SHP77 (cell line): ENCODE results near the gene RNF17.
"Not testable (repeated sequence)": the region's sequence is repeated elsewhere in the genome, so short reads cannot be mapped to it uniquely, and the experiment has no call there.

ENCODE experiments used
- DNase-seq, 2 experiments: peaks; one replicate each; lab custom pipeline; 2025; lab: John Stamatoyannopoulos, UW

Gene RNF17, protein sequence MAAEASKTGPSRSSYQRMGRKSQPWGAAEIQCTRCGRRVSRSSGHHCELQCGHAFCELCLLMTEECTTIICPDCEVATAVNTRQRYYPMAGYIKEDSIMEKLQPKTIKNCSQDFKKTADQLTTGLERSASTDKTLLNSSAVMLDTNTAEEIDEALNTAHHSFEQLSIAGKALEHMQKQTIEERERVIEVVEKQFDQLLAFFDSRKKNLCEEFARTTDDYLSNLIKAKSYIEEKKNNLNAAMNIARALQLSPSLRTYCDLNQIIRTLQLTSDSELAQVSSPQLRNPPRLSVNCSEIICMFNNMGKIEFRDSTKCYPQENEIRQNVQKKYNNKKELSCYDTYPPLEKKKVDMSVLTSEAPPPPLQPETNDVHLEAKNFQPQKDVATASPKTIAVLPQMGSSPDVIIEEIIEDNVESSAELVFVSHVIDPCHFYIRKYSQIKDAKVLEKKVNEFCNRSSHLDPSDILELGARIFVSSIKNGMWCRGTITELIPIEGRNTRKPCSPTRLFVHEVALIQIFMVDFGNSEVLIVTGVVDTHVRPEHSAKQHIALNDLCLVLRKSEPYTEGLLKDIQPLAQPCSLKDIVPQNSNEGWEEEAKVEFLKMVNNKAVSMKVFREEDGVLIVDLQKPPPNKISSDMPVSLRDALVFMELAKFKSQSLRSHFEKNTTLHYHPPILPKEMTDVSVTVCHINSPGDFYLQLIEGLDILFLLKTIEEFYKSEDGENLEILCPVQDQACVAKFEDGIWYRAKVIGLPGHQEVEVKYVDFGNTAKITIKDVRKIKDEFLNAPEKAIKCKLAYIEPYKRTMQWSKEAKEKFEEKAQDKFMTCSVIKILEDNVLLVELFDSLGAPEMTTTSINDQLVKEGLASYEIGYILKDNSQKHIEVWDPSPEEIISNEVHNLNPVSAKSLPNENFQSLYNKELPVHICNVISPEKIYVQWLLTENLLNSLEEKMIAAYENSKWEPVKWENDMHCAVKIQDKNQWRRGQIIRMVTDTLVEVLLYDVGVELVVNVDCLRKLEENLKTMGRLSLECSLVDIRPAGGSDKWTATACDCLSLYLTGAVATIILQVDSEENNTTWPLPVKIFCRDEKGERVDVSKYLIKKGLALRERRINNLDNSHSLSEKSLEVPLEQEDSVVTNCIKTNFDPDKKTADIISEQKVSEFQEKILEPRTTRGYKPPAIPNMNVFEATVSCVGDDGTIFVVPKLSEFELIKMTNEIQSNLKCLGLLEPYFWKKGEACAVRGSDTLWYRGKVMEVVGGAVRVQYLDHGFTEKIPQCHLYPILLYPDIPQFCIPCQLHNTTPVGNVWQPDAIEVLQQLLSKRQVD (N-terminal part only)

GRCh38 chr13:24763596-24764275 lies at the start of gene RNF17:
Gene RNF17 (plus strand): TSS chr13:24764169. CDS start chr13:24764204, 35 bp downstream.
- no peak for DNase-seq

DNA sequence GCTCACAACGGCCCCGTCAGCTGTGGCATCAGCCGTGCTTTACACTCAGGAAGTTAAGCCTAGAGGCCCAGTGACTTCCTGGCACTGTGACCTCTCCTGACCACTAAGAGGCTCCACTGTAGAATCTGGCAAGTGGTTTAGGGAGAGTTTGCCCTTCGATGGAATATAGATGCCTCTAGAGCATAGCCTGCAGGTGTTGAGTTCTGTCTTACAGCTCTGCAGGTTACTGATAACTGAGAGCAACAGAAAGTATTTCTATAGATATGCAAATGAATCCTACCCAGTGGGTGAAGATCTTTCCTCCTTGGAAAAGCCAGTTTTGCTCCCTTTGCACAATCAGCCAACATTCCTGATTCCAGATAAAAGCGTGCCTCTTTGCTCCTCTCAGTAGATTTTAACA lies 48.0 kb upstream of the RNF17 start:
- no peak for DNase-seq

DNA sequence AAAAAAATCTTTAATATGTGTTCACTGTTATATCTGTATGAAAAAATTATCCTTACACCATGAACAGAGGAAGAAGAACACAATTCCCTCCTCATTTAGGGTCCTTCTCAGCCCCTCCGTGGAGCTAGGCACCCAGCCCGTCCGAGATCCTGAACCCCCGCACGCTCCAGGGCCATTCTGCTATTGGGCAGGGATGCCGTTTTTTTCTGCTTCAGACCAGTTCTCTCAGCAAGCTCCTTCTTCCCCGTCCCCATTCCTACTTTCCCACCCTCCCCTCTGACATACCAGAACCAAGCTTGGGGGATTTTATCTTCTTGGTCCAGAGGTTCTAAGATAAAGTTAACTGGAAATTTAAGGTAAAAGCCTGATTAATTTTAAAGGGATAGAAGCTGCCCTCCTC lies 47.5 kb upstream of the RNF17 start:
- DNase-seq = no peak

- no peak for DNase-seq
Measured at GRCh38 chr13:24717217-24717616, 46.8 kb upstream of the RNF17 start.

DNA sequence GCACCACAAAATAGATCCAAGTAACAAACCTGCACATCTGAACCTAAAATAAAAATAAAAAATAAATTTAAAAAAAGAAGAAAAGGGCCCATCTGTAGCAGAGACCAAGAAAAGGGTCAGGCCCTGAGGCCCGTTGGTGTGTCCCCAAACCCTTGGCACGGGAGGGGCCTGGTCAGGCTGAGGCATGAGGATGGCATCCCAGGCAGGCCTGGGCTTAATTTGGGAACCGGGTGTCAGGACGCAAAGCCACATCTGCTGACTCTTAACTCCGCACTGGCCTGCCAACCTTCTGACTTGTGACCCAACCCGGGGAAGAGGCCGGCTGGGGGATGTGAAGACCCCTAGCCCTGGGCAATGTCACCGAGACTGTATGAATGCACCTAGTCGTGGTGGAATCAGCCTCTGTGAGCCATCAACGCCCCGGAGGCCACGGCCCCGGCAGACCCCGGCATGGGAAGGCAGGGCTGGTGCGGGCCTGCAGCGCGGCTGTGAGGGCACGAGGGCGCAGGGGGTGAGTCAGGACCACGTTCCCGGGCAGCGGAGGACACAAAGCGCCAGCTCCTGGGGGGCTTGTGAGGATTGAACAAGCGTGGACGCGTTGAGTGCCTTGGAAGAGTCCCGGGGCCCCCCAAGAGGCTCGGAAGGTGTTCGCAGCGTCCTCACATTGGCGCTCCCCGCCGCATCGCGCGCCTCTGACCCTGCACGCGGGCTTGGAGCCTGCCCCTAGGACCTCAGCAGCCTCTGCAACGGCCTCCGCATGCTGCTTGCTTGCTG lies 45.6 kb upstream of the RNF17 start:
- DNase-seq = no peak

DNA sequence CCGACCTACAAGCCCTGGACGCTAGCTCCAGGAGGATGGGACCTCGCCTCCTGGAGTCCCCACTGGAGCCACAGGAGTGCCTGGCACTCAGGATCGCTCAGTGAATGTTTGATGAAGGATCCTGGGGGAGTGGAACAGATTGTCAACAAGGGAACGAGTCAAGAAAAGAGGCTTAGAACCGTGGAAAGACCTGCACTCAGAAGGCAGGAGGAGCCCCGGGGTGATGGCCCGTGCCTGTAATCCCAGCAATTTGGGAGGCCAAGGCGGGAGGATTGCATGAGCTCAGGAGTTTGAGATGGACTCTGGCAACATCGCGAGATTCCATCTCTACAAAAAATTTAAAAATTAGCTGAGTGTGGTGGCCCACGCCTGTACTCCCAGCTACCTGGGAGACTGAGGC lies 44.8 kb upstream of the RNF17 start:
- DNase-seq = no peak

GRCh38 chr13:24723206-24723605 lies 40.8 kb upstream of the RNF17 start:
- no peak for DNase-seq

DNA sequence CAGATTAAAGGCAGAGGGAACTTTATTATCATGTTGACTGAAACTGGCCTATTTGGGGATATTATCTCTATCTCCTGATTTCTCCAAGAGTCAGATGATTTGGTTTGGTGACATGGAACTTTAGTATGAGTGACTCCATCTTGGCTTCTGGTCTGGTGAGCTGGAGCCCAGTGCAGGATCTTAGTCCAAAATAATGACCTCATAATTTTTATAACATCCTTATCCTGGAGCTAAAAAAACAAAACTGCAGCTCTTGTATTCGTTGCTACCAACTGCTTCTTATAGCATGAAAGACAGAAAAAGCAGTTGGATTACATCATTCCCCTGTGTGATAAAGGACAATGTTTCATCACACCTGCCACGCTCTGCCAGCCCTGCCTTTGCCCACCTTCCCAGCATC lies 39.3 kb upstream of the RNF17 start:
- DNase-seq = no peak

DNA sequence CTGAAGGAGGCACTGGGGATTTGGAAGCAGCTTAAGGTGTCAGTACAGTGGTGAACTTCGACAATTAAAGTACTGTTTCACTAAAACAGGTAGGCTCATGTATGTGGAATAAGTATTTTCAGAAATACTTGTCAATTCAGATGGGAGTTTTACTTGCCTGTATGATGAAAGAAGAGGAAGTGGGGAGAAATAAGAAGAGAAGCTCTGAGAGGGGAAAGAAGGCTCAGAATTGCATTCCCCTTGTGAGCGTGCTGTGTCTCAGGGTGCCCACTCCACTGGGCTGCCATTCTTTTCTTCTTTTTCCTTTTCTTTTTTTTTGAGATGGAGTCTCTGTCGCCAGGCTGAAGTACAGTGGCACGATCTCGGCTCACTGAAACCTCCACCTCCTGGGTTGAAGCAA lies 38.6 kb upstream of the RNF17 start:
- no peak for DNase-seq

DNA sequence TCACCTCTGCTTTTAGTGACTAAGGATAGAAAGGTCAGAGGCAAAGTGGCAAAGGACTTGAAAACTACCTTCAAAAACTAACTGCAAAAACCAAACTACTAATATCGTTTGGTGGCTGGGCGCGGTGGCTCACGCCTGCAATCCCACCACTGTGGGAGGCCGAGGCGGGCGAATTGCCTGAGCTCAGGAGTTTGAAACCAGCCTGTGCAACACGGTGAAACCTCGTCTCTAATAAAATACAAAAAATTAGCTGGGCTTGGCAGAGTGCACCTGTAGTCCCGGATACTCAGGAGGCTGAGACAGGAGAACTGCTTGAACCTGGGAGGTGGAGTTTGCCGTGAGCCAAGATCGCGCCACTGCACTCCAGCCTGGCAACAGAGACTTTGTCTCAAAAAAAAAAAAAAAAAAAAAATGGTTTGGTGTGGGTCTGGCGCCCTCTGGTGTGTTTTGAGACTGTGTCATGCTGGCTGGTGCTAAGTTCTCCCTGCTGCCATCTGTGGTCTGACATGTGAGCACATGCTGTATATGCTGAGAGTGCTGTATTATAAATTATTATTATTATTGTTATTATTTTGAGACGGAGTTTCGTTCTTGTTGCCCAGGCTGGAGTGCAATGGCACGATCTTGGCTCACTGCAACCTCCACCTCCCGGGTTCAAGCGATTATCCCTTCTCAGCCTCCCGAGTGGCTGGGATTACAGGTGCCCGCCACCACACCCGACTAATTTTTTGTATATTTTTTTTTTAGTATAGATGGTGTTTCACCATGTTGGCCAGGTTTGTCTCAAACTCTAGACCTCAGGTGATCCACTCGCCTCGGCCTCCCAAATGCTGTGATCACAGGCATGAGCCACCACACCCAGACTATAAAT lies 36.0 kb upstream of the RNF17 start:
- peak; percentile 38 to 65 for DNase-seq

- not testable (repeated sequence) for DNase-seq
Measured at GRCh38 chr13:24730873-24731567, 32.9 kb upstream of the RNF17 start.

GRCh38 chr13:24734950-24735349 lies 29.0 kb upstream of the RNF17 start:
- no peak for DNase-seq

- DNase-seq = no peak
Measured at GRCh38 chr13:24737042-24737441, 26.9 kb upstream of the RNF17 start.

DNA sequence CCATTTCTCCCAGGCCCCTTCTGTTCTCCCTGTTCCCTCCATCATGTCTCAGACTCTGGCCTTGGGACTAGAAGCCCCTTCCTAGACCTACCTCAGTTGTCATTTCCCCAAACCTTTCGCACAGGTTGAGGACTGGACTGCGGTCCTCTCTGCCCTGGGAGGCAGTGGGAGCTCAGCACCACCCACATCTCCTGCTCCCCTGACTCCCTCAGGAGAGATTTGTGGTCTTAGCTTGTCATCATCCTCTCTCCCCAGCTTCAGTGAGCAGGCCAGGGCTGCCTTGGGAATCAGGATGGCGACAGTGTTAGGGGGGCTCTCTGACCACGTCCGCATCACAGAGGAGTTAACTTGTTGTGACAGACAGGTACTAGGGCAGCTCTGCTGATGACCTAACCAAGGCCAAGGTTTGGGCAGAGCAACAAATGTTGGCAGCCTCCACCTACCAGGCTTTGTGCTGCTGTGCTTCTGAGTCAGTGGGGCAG lies 25.6 kb upstream of the RNF17 start:
- DNase-seq = no peak

DNA sequence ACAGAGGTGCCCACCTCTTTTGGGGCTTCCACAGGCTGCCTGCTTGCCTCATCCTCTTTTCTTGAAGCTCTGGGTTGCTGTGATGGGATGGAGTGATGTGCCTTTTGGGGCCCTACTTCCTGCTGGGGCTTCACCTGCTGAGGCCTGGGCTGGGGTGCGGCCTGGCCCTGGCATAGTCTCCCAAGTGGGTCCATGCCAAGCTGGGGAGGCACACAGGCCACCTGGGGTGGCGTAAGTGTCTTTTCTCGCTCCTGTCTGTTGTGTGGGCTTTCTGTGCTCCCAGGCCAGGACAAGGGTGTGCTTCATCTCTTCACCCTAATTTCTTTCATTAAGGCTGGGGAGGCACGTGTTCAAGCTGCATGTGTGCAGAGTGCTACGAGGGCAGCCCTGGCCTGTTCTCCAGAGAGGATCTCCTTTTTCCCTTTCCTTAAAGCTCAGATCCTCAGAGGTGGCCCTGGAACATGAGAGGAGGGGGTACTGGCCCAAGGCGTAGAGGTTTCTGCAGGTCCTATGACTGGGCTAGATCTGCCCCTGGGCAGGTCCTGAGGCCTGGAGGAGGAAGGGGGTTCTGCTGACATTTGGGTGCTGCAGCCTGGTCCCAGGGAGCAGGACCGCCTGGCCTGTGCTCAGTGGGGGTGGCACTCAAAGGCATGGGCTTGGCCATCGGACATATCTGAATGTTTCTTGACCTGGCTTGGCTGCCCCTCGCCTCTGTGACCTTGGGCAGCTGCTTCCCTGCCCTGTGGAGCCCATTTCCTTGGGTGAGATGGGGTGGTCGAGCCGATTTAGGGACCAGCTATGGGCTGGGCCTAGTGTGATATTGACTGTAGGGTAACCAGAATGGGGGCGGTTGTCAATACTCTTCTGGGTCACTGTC lies 23.7 kb upstream of the RNF17 start:
- DNase-seq = no peak

DNA sequence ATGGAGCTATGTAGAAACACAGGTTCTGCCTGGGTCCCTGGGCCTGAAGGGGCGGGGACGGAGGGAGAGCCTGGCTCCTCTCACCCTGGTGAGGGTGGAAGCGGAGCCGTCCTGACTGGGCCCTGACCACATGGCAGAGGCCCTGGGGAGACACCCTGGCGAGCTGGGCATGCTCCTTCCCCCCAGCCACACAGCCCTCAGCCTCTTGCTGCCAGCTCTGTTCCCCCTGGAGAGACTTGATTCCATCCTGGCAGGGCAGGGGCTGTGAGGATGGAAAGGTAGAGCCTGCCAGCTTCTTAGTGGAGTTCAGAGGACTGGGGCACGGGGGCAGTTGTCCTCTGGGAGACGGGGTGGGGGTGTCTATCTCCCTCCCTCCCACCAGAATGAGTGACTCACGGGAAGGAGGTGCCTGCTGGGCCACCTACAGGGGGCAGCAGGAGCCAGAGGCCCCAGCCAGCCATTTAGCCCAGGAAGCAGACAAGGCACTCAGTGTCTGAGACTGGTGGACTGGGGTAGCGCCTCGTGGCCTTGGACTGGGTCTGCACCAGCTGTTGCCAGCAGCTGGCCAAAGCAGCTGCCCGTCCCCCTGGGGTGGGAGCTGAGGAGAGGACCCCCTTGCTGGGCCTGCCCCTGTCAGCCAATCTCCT lies 22.8 kb upstream of the RNF17 start:
- peak in 1 of 2 experiments; percentile 3 for DNase-seq

DNA sequence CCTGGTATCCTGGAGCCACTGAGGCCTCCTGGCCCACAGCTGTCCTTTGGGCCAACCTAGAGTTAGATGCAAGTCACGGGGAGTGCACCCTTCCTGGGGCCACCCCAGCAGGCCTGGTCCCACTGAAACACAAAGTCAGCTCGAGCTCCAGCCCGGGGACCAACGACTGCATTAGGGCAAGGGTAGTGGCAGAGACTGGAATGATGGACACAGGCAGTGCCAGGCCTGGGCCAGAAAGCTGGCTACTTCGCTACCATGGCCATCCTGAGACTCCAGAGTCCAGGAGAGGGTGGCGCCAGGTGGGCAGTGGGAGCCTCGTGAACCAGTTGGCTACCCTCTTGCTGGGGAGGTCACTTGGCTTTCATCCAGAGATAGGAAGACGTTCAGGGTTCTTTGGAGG lies 22.2 kb upstream of the RNF17 start:
- DNase-seq = no peak
